AG09319 (cell line): Measurements from ENCODE around the gene PAAF1.

Source experiments
- DNase-seq: peaks from one replicate; pipeline ENCODE4 v3.0.0-alpha.2; 2010; ENCODE audit warnings: low read depth; ENCODE audit errors: extremely low read depth
- CTCF ChIP-seq: IDR thresholded peaks from 2 replicates; pipeline ENCODE4 v1.5.1; 2011; ENCODE audit warnings: low read depth, mild to moderate bottlenecking, inconsistent platforms, low read length, moderate library complexity

Gene PAAF1

GRCh38 chr11:73944085-73944484, 67.3 kb downstream of the PAAF1 start:
- no peak for DNase-seq
- TF ChIP-seq CTCF = no peak

GRCh38 chr11:73944901-73945300, 68.1 kb downstream of the PAAF1 start:
- TF ChIP-seq CTCF = no peak
- no peak for DNase-seq

GRCh38 chr11:73945396-73945795, 68.6 kb downstream of the PAAF1 start:
- TF ChIP-seq CTCF = no peak
- no peak for DNase-seq

DNA sequence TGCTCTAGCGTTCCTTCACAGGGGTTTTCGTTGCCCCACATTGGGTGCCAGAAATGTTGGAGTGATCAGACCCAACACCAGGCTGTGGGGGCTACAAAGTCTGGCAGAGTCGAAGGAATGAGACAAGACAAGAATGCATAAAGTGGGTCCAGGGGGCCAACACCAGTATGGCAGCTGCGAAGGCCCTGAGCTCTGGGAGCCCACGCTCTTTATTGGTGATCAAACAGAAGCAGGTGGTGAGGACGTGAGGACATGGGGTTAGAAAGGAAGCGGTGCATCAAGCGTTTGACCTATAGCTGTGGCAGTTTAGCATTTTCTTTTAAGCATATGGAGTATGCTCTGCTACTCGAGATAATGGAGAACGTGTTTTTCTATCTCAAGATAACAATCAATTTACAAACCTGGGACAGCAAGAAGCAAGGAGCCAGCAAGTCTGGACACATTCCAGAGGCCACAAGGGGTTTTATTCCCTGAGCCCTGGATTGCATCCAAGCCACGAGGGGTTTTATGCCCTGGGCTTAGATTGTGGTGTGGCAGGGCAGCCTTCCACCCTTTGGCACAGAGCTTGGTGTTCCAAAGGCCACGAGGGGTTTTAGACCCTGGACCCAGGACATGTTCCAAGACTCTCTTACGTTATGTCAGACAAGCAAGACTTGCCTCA, 70.1 kb downstream of the PAAF1 start:
- no peak for DNase-seq
- no peak for TF ChIP-seq CTCF

- TF ChIP-seq CTCF = no peak
- no peak for DNase-seq
These were observed 72.4 kb downstream of the PAAF1 start for GRCh38 chr11:73949246-73949645.

GRCh38 chr11:73949912-73950311, 73.1 kb downstream of the PAAF1 start:
- DNase-seq = no peak

More at GRCh38 chr11:73949912-73950311, 73.1 kb downstream of the PAAF1 start:
- no peak for TF ChIP-seq CTCF
